Measurements from ENCODE around the gene CBX6.
"Not testable (repeated sequence)": the region's sequence is repeated elsewhere in the genome, so short reads cannot be mapped to it uniquely, and the experiment has no call there.

CBX6 gene

GRCh38 chr22:38862375-38863329 lies 9.4 kb downstream of the CBX6 start:
- Histone ChIP-seq H3K27ac (no peak overlapping the region), H3K4me3 (no peak overlapping the region)

GRCh38 chr22:38861927-38862326 lies 10.1 kb downstream of the CBX6 start:
- Histone ChIP-seq H3K27ac (no peak overlapping the region), H3K4me3 (no peak overlapping the region)

- Histone ChIP-seq H3K27ac (no peak overlapping the region), H3K4me3 (no peak overlapping the region)
Measured at GRCh38 chr22:38861170-38861876, 10.7 kb downstream of the CBX6 start.

- H3K4me3 ChIP-seq = no peak overlapping the region
Measured at GRCh38 chr22:38860283-38861169, 11.5 kb downstream of the CBX6 start.

GRCh38 chr22:38859581-38860282 lies 12.3 kb downstream of the CBX6 start:
- Histone ChIP-seq H3K4me3 (no peak overlapping the region), H3K27ac (no peak overlapping the region)

More at GRCh38 chr22:38860283-38861169, 11.5 kb downstream of the CBX6 start:
- H3K27ac ChIP-seq = no peak overlapping the region

GRCh38 chr22:38858492-38858891 lies 13.5 kb downstream of the CBX6 start:
- H3K27ac ChIP-seq = no peak overlapping the region
- H3K4me3 ChIP-seq = no peak overlapping the region

- not testable (repeated sequence) for H3K27ac ChIP-seq
Measured at GRCh38 chr22:38854476-38854875, 17.5 kb downstream of the CBX6 start.

GRCh38 chr22:38853883-38854282 lies 18.1 kb downstream of the CBX6 start:
- not testable (repeated sequence) for H3K4me3 ChIP-seq, H3K27ac ChIP-seq

More at GRCh38 chr22:38854476-38854875, 17.5 kb downstream of the CBX6 start:
- H3K4me3 ChIP-seq = not testable (repeated sequence)

GRCh38 chr22:38853196-38853651 lies 18.8 kb downstream of the CBX6 start:
- no peak overlapping the region for H3K27ac ChIP-seq
- no peak overlapping the region for H3K4me3 ChIP-seq

GRCh38 chr22:38852522-38852921 lies 19.5 kb downstream of the CBX6 start:
- Histone ChIP-seq H3K4me3 (no peak overlapping the region), H3K27ac (no peak overlapping the region)

- Histone ChIP-seq H3K27ac (no peak overlapping the region), H3K4me3 (no peak overlapping the region)
Measured at GRCh38 chr22:38850941-38851849, 20.8 kb downstream of the CBX6 start.

- H3K27ac ChIP-seq = no peak overlapping the region
- H3K4me3 ChIP-seq = no peak overlapping the region
Measured at GRCh38 chr22:38850399-38850798, 21.6 kb downstream of the CBX6 start.

- Histone ChIP-seq H3K4me3 (no peak overlapping the region), H3K27ac (no peak overlapping the region)
Measured at GRCh38 chr22:38849811-38850210, 22.2 kb downstream of the CBX6 start.

GRCh38 chr22:38846412-38846811 lies 25.6 kb downstream of the CBX6 start:
- Histone ChIP-seq H3K4me3 (no peak overlapping the region), H3K27ac (no peak overlapping the region)

- H3K27ac ChIP-seq = no peak overlapping the region
Measured at GRCh38 chr22:38845004-38845740, 26.8 kb downstream of the CBX6 start.

GRCh38 chr22:38844315-38845003 lies 27.6 kb downstream of the CBX6 start:
- peak overlapping the region in 4 of 7 experiments; percentile 16 to 37 (median 24) for H3K4me3 ChIP-seq
- peak overlapping the region in 1 of 21 experiments; percentile 31 for H3K27ac ChIP-seq

More at GRCh38 chr22:38845004-38845740, 26.8 kb downstream of the CBX6 start:
- H3K4me3 ChIP-seq = no peak overlapping the region
